GM18505 (cell line): ENCODE measurements around the gene MZT1.

Experiments
- ATAC-seq: cut with Tn5 transposase; IDR thresholded peaks from one replicate; pipeline ENCODE4 v1.9.1; 2021; ENCODE audit not compliant: unreplicated experiment
- POLR2A ChIP-seq: IDR thresholded peaks from 4 replicates; pipeline ENCODE4 v1.6.1; 2011; ENCODE audit warnings: borderline replicate concordance; ENCODE audit not compliant: insufficient read depth, insufficient read length; ENCODE audit errors: extremely low read depth

MZT1 gene

DNA sequence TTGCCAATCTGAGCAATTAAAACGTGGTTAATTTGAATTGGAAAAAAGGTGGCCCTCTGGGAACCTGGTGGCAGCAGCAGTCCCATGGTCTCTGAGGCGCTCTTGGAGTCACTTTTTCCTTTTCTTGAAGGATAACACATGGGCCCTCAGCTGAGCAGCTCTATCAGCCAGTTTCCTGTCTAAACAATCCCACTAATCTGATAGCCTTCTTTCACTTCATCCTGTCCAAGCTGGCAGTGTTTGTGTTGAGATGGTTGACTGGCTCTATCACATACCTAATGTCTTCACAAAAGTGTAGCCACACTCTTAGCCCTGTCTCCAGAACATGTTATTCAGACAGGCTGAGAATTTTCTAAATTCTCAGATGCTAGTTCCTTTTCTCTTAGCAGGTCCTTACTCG lies 10.7 kb downstream of the MZT1 start:
- ATAC-seq: no peak
- no peak for TF ChIP-seq POLR2A

DNA sequence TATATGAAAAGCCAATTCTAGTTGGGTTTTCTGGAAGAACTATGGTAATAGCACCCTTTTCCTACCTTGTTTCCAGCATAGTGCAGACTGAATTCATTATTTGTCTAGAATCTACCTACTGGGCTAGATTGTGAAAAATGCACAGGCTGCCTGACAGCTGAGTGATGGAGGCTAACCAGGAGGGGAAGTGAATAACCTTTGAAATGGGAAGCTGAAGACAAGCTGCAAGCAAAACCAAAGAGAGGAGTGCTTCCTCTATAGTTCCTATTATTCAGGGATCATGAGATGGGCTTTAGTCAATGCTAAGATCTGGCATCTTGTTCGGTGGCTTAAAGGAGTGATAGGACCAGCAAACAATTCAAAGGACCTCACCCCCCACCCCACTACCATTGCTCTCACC lies 26.9 kb downstream of the MZT1 start:
- TF ChIP-seq POLR2A: no peak
- no peak for ATAC-seq

DNA sequence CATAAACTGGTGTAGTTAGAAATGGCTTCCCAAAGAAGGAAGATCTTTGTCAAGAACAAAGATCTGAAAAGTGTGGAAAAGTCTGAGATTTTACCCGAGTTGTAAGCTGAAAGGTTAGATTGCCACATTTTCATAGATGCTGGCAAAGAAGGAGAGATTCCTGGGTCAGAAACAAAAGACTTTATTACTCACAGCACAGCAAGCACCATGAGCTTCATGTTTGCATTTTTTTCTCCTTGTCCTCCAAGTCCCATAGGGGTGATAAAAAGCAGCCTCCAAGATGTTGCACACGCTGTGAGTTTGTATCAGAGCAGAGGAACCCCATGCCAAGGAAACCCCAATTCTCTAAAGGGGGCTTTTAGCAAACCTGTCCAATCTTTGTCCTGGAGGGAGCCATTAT lies 29.3 kb downstream of the MZT1 start:
- TF ChIP-seq POLR2A: no peak
- ATAC-seq: no peak

DNA sequence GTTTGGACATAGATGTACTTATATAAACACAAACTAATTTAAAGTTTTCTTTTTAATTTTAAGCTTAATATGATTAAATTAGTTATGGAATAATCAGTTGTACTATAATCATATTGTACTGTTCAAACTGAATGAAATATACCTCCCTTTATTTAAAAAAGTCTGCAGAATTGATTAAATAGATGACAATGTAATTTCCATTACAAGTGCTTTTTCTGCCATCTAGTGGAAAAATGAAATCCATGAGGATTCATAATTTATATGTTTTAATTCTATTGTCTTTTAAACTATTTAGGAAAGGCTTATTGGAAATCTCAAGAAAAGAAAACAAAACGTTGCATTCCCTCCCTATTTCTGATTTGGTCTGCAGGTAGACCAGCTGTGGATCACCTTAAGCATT lies 30.9 kb downstream of the MZT1 start:
- no peak for TF ChIP-seq POLR2A
- ATAC-seq: no peak

DNA sequence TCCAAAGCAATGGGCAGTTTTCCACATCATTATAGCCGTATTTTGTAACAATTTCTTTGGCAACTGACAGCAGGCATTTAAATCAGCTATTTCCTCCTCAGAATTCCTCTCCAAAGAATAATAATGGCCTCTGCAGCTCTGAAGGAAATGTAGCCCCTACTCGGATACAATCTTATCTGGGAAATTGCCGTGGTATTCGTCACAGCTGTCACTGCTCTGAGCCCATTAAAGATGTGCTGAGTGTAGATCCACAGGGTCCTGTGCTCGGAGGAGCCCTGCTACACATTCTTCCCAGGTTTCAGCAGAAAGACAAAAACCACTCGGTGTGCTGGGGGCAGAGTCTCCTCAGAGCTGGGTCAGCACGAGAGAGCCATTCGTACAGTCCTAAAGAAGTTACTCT lies 33.1 kb downstream of the MZT1 start:
- ATAC-seq: no peak
- no peak for TF ChIP-seq POLR2A

DNA sequence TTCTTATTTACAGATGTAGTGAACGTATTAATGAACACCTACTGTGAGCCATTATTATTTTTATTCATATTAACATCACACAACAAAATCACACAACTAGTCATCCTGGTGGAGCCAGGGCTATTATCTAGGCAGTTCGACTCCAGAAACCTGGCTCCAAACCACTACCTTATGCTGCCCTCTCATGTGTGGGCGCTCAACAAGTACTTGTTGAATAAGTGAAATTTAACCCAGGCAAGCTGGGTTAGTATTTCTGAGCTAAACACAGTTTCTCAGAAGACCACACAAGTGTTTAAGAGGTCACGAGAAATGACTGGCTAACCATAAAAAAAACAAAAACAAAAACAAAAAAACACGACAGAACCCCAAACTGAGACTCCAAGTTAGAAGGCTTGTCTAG lies 33.6 kb downstream of the MZT1 start:
- no peak for ATAC-seq
- no peak for TF ChIP-seq POLR2A

DNA sequence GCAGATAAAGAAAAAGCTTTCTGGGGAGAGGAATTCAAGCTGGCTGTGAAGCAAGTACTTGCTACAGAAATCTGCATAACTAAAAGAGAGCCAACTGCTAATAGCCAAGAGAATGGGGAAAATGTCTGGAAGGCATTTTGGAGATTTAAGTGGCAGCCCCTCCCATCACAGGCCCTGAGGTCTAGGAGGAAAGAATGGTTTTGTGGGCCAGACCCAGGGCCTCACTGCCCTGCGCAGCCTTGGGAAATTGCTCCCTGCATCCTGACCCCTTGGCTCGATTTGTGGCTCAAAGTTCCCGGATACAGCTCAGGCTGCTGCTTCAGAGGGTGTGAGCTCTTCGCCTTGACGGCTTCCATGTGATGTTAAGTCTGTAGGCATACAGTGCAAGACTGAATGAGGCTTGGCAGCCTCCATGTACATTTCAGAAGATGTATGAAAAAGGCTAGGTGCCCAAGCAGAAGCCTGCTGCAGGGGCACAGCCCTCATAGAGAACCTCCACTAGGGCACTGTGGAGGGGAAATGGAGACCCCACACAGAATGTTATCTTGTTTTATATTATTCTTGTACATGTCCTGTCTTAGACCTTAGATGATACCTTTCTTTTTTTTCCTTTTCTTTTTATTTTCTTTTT lies 34.4 kb downstream of the MZT1 start:
- ATAC-seq: no peak
- no peak for TF ChIP-seq POLR2A

DNA sequence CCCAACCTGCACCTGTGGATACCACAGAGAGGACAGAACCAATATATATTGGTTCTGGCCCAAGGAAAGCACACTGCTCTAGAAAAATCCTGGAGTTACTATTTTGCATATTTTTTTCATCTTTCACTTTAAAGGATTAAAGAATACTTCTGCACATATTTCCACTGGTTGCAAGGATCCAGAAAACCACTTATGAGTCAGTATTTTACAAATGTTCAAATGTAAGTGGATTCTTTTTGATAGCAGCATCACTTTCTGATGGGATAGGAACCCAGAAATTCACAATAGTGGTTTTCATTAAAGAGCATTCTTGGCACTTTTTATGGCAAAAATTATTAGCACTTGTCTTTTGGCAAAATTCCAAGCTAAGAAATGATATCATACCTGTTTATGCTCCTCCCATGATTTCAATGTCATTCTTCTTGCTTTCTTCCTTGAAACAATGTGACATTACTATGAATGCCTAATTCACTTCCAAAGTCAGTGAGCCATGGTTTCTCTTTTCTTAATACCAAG lies 38.2 kb downstream of the MZT1 start:
- ATAC-seq: no peak
- TF ChIP-seq POLR2A: no peak

DNA sequence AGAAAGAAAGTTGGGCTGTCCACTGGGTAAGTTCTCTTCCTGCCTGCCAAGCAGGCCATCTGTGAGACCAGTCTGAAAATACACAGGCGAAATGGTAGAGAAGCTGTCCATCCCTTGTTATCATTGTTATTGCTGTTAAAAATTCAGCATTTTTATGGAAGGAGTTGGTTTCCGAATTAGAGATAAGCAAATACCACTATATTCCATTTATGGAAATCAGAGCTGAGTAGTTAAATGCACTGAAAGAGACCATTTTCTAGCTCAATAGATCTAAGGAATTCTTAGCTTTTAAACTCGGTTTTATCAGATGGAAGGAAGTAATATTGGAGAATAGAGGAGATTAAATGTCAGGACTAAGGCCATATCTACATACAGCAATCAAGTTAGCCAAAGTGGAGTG lies 40.7 kb downstream of the MZT1 start:
- ATAC-seq: no peak

DNA sequence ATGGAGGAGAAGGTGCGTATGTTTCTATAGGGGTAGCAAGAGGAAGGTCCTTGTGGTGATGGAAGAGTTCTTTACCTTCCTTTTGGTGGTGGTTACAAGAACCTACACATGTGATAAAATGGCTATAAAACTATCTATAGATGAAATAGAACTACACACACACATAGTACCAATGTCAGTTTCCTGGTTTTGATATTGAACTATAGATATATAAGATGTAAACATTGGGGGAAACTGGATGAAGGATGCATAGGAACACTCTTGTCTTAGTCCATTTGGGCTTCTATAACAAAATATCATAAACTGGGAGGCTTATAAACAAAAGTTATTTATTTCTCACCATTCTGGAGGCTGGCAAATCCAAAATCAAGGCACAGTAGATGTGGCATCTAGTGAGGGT lies 47.1 kb downstream of the MZT1 start:
- TF ChIP-seq POLR2A: no peak
- ATAC-seq: no peak

More for the DNA sequence above, 40.7 kb downstream of the MZT1 start:
- no peak for TF ChIP-seq POLR2A

DNA sequence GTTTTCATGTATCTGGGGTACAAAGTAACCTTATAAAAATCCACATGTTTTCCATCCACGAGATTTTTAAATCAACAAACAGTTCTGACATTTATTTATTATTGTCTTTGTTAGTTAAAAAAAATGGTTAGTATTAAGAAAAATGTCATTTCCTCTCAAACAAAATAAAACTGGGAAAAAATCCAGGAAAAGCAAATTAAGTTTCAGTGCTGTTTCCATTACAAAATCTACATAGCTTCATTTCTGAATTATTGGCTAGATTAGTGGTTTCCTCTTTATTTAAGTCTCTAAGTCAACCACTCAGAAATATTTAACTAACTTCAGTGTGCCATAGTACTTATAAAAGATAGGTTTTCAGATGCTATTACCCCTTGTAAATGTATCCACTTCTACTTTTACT lies 49.1 kb downstream of the MZT1 start:
- TF ChIP-seq POLR2A: no peak
- ATAC-seq: no peak

DNA sequence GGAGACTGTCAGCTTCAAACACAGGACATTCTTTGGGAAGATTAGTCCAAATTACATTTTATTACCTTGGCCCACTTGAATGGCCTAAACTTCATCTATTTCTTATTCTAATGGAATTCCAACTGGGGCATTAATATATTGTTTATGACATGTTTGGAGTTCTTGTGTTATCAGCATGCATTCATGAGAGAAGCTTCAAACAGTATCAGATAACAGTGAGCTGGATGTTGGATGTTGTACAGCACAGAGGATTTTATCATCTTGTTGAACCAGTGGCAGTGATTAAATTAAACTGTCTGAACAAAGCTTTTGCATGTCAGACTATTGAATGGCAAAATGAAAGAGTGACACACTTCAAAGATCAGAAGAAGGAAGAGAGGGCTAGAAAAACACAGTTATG lies 50.0 kb downstream of the MZT1 start:
- no peak for TF ChIP-seq POLR2A
- ATAC-seq: no peak

DNA sequence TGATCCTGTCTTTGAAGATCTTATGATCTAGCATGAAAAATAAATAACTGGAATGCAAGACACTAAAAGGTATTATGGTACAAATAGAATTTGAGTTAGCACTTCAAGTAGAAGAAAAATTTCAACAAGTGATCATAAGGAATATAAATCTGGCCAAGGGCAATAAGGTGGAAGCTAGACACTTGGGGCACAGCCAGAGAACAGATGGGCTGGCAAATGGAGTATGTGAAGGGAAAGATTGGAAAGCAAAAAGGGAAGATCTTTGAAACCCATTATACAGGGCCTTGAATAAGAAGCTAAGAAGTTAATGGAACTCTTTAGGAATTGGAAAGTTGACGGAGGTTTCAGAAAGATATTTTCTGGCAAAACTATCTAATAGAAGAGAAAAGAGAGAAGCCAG lies 61.0 kb downstream of the MZT1 start:
- no peak for ATAC-seq
- no peak for TF ChIP-seq POLR2A

DNA sequence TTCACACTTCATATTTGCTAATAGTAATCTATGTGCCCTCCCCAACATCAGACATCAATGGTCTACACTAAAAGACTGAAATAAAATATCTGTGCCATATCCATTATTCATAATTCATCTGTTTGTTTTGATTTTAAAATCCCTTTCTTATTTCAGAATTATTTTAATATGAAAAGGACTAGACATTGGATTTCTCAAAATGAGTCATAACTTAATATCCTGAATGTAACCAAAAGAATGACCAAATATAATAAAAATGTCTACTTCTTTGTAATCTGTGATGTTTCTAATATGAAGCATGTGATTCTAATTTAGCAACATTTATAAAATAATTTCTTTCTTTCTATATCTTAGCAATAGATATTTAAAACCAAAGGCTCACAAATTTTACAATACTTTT lies 64.9 kb downstream of the MZT1 start:
- ATAC-seq: no peak
- TF ChIP-seq POLR2A: no peak
